Left lung (tissue), 10 donors: ENCODE measurements around the gene PLAGL2. TPM values are rescaled to one million over a fixed set of nuclear protein-coding genes. Genes with fewer than 3 reads are reported as not detected.

Experiments used
- ATAC-seq: fragments of 200-7000 bp; cut with Tn5 transposase; one replicate; pipeline ENCODE4 v1.9.1; 2020; ENCODE audit warnings: moderate library complexity
- DNase-seq, 4 donors: peaks; one replicate each; pipeline ENCODE4 v3.0.0-alpha.2; 2013 to 2020
- H3K27ac ChIP-seq, 2 donors: fragments of 200-600 bp; sonication (generic) in 1 of 2; one replicate each; pipeline versions ENCODE4 v1.5.0 to v1.8.0; 2020 to 2021
- H3K27me3 ChIP-seq, 2 donors: fragments of 200-600 bp; sonication (generic) in 1 of 2; one replicate each; pipeline versions ENCODE4 v1.5.0 to v1.8.0; 2020 to 2021
- H3K36me3 ChIP-seq, 2 donors: fragments of 200-600 bp; sonication (generic) in 1 of 2; one replicate each; pipeline versions ENCODE4 v1.5.0 to v1.8.0; 2020 to 2021
- H3K4me1 ChIP-seq, 2 donors: fragments of 200-600 bp; one replicate each; pipeline ENCODE4 v1.8.0; 2021
- H3K4me3 ChIP-seq, 2 donors: fragments of 200-600 bp; sonication (generic) in 1 of 2; one replicate each; pipeline versions ENCODE4 v1.5.0 to v1.8.0; 2020 to 2021; ENCODE audit warnings: mild to moderate bottlenecking in 1 of 2
- H3K9me3 ChIP-seq, 2 donors: fragments of 200-600 bp; sonication (generic) in 1 of 2; one replicate each; pipeline versions ENCODE4 v1.5.0 to v1.8.0; 2020 to 2021
- CTCF ChIP-seq, 2 donors: fragments of 200-600 bp; sonication (generic) in 1 of 2; IDR thresholded peaks; one replicate each; pipeline versions ENCODE4 v1.5.0 to v1.8.0; 2021; ENCODE audit warnings: antibody characterized with exemption in 2 of 2
- intact Hi-C, 2 donors: fragments of 100-400 bp; cut with DNase I; formaldehyde crosslinking; loops; one replicate each; pipeline versions ENCODE4 v1.11.2 to v1.14.2; 2022
- polyA plus RNA-seq, 6 donors: library from polyadenylated mRNA; unstranded; fragments of 120-200 nt; gene quantifications; one replicate each; pipeline ENCODE4 v1.2.1, GENCODE V29; 2013; ENCODE audit not compliant: insufficient read length in 6 of 6
- total RNA-seq, 2 donors: library from RNA; stranded (reverse); fragmentation: NEBNext Ultra II Directional; extraction: Animal tissue kit (Norgen Biotek cat#: 25700); gene quantifications; one replicate each; pipeline ENCODE4 v1.2.1, GENCODE V29; 2021
- donor health status: DM: no; HTN: yes; CAD: no.
- donor health status: DM: no; HTN: no; CAD: no.

PLAGL2 gene
- total and polyA plus RNA-seq, 8 donors: 12.6 to 28.0 (median 25.3) TPM

DNA sequence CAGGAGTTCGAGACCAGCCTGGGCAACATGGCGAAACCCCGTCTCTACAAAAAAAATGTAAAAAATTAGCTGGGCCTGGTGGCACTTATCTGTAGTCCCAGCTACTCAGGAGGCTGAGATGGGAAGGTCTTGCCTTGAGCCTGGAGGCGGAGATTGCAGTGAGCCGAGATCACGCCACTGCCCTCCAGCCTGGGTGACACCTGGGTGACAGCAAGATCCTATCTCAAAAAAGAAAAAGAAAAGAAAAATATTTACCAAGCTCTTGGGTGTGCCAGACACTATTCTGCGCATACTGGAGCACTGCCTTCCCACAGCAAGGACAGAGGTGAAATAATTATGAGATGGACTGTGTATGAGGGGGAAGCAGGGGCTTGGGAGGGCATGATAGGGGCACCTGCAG is 19.8 kb upstream of the PLAGL2 start:
- Histone ChIP-seq H3K36me3 (peaks cover 0 to 68% of the 10 kb centered on the region in 2 donors), H3K4me3 (no peak overlapping the region), H3K9me3 (no peaks in the 10 kb centered on the region), H3K27ac (peak overlapping the region; percentile 35 to 75), H3K4me1 (peaks cover 13 to 40% of the 10 kb centered on the region in 2 donors), H3K27me3 (no peaks in the 10 kb centered on the region)
- intact Hi-C loops: no loop called here
- DNase-seq (no peak), ATAC-seq (peak; percentile 24)
- TF ChIP-seq CTCF (IDR thresholded peaks at IDR 0.05): no peak

DNA sequence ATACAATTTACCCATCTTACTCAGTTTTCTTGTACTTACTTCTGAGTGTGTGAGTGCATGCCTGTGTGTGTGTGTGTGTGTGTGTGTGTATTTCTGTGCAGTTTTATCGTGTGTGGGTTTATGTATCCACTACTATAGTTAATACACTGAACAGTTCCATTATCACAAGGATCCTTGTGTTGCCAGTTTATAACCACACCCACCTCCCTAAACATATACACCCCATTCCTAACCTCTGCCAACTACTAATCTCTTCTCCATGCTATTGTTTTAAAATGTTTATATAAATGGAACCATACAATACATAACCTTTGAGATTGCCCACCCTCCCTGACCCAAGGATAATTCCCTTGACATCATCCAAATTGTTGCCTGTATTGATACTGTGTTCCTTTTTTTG is 18.8 kb upstream of the PLAGL2 start:
- no peak for ATAC-seq
- DNase-seq: no peak
- peak overlapping the region in 1 of 2 donors; percentile 75 for H3K27ac ChIP-seq
- H3K36me3 ChIP-seq: peaks cover 0 to 68% of the 10 kb centered on the region in 2 donors
- no peaks in the 10 kb centered on the region for H3K9me3 ChIP-seq
- H3K27me3 ChIP-seq: no peaks in the 10 kb centered on the region
- no peak overlapping the region for H3K4me3 ChIP-seq
- TF ChIP-seq CTCF (IDR thresholded peaks at IDR 0.05): no peak
- intact Hi-C loops: no loop called here
- H3K4me1 ChIP-seq: peaks cover 13 to 31% of the 10 kb centered on the region in 2 donors

DNA sequence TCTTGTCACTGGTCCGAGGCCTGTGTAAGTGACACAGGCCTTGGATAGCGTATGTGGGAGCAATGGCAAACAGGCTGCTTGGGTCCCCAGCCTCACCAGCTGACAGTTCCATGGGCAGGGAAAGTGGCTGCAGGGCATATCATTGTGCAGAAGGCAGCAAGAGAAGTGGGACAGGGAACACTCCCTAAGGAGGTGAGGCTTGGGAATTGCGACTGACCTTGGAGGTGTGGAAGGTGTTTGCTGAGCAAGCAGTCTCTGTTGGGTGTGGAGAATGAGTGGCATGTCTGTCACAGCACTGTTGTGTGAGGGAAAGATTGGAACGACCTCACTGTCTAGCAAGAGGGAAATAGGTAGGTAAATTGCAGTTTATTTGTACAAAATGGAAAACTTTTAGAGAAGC is 16.9 kb upstream of the PLAGL2 start:
- peaks cover 13 to 29% of the 10 kb centered on the region in 2 donors for H3K4me1 ChIP-seq
- intact Hi-C loops: no loop called here
- H3K27me3 ChIP-seq: no peaks in the 10 kb centered on the region

DNA sequence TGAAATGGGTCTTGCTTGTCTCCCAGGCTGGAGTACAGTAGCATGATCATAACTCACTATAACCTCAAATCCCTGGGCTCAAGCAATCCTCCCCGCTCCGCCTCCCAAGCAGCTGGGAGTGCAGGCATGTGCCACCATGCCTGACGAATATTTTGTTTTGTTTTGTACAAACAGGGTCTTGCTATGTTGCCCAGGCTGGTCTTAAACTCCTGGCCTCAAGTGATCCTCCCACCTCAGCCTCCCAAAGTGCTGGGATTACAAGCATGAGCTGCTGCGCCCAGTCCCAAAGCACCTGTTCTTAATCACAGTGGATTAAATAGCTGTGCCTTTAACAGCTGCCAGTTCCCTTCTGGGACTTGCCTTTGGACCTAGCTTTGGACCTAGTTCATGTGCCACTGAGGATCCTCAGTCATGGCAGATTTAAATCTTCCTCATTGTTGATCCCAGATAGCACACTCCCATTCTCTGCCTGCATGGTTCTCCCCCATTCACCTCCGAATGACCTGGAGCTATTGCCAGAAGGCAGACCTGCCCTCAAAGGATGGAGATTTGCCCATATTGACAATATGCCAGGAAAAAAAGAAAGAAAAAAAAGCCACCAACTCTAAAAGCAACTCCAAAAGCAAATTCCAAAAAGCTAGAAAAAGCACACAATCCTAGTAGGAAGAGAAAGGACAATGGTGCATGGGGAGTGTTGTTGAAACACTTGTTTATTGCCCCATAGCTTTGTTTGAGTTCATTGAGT is 10.8 kb upstream of the PLAGL2 start:
- peaks cover 0 to 87% of the 10 kb centered on the region in 2 donors for H3K36me3 ChIP-seq
- TF ChIP-seq CTCF (IDR thresholded peaks at IDR 0.05): no peak
- no peak overlapping the region for H3K4me3 ChIP-seq
- H3K9me3 ChIP-seq: no peaks in the 10 kb centered on the region
- H3K27me3 ChIP-seq: no peaks in the 10 kb centered on the region
- intact Hi-C loops: no loop called here
- DNase-seq: no peak
- H3K27ac ChIP-seq: no peak overlapping the region
- no peaks in the 10 kb centered on the region for H3K4me1 ChIP-seq
- ATAC-seq: no peak

More for the DNA sequence above, 16.9 kb upstream of the PLAGL2 start:
- no peak overlapping the region for H3K27ac ChIP-seq
- TF ChIP-seq CTCF (IDR thresholded peaks at IDR 0.05): no peak
- H3K9me3 ChIP-seq: no peaks in the 10 kb centered on the region
- H3K36me3 ChIP-seq: peaks cover 0 to 68% of the 10 kb centered on the region in 2 donors
- no peak for DNase-seq
- H3K4me3 ChIP-seq: no peak overlapping the region
- no peak for ATAC-seq

DNA sequence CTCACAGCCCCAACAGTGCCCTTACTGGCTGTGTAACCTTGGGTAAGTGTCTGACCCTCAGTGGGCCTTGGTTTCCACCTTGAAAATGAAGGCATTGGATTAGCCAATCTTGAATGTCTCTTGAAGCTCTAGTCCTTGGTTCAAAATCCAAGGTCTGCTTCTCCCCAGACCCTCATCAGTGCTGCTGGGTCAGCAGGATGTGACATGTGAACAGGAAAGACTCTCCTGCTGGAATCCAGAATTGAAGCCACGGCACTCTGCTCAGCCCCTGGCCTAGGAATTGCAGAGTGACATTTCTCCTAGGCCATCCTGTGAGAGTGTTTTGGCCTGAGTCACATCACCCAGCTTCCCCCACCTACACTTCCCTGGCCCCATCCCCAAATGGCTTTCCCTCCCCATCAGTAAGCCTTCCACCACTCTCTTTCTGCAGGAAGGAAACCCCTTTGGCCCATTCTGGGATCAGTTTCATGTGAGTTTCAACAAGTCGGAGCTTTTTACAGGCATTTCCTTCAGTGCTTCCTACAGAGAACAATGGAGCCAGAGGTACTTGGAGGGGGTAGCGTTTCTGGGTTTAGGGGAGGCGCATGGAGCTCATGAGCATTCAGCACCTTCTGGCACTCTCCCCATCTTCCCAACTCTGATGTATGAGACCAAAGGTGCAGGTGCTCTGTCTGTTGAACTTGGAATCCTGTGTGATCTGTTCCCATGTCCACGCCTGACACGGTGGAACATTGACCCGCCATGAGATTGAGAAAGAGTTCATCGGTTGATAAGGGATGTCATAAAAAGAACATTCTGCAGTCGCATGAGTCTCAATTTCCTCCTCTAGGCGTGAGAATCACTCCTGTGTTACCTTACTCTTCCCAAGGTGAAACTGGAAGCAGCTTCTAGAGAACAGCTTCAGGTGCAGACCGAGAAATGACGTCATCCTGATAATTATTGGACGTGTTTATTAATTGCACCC is 8.9 kb upstream of the PLAGL2 start:
- H3K36me3 ChIP-seq: peaks cover 0 to 83% of the 10 kb centered on the region in 2 donors
- no peak overlapping the region for H3K27ac ChIP-seq
- TF ChIP-seq CTCF (IDR thresholded peaks at IDR 0.05): no peak
- no peak for ATAC-seq
- intact Hi-C loops: no loop called here
- H3K9me3 ChIP-seq: no peaks in the 10 kb centered on the region
- H3K4me1 ChIP-seq: no peaks in the 10 kb centered on the region
- no peaks in the 10 kb centered on the region for H3K27me3 ChIP-seq
- no peak for DNase-seq
- no peak overlapping the region for H3K4me3 ChIP-seq
